ENCODE results near the gene HEATR1.

The HEATR1 gene

GRCh38 chr1:236556606-236557005 lies 47.7 kb downstream of the HEATR1 start:
- no peaks in the 10 kb centered on the region for H3K9me3 ChIP-seq (ENCODE audit: control insufficient read depth, low read length)
- 92 to 96% methylated on average over 4 of the region's 7 CpGs for whole genome bisulfite sequencing, 2 experiments (ENCODE audit: insufficient coverage in 2 of 2)
- no peak overlapping the region for H3K4me3 ChIP-seq (ENCODE audit: extremely low read depth, insufficient read depth, low read length, poor library complexity, severe bottlenecking)
- H3K36me3 ChIP-seq (ENCODE audit: control insufficient read depth, insufficient read depth, low read length), result peaks cover 89% of the 10 kb centered on the region
- no peaks in the 10 kb centered on the region for H3K4me1 ChIP-seq (ENCODE audit: control insufficient read depth, insufficient read depth, low read length, poor library complexity, severe bottlenecking)
- no peak overlapping the region for H3K27ac ChIP-seq (ENCODE audit: low read depth, low read length, severe bottlenecking)

- no peak overlapping the region for H3K27ac ChIP-seq (ENCODE audit: low read depth, low read length, severe bottlenecking)
- H3K9me3 ChIP-seq (ENCODE audit: control insufficient read depth, low read length), result no peaks in the 10 kb centered on the region
- H3K36me3 ChIP-seq (ENCODE audit: control insufficient read depth, insufficient read depth, low read length), result peaks cover 97% of the 10 kb centered on the region
- H3K4me1 ChIP-seq (ENCODE audit: control insufficient read depth, insufficient read depth, low read length, poor library complexity, severe bottlenecking), result no peaks in the 10 kb centered on the region
- WGBS, 2 experiments (ENCODE audit: insufficient coverage in 2 of 2), result 80 to 81% methylated on average over 7 to 8 of the region's 8 CpGs
- H3K4me3 ChIP-seq (ENCODE audit: extremely low read depth, insufficient read depth, low read length, poor library complexity, severe bottlenecking), result no peak overlapping the region
These were observed 50.9 kb downstream of the HEATR1 start for GRCh38 chr1:236553370-236553769.

DNA sequence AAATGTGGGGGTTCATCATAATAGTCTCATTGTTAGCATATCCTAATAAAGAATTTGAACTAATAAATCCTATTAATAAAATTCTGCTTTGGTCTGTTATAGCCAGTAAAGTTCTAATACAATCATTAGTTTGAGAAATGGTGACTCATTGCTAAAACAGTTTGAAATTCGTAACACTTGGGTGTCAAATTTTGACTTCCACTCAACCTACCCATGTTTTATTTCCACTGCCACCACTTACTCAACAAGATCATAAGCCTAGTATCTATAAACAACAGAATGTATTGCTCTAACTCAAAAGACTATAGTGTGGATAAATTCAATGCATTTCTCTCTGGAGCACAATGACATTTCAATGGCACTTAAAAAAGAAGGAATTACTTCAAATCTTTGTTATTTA lies 51.4 kb downstream of the HEATR1 start:
- no peak overlapping the region for H3K27ac ChIP-seq (ENCODE audit: low read depth, low read length, severe bottlenecking)
- H3K4me1 ChIP-seq (ENCODE audit: control insufficient read depth, insufficient read depth, low read length, poor library complexity, severe bottlenecking), result no peaks in the 10 kb centered on the region
- H3K36me3 ChIP-seq (ENCODE audit: control insufficient read depth, insufficient read depth, low read length), result peaks cover 97% of the 10 kb centered on the region
- WGBS, 2 experiments (ENCODE audit: insufficient coverage in 2 of 2), result no CpG with 5 or more reads among the region's 1 CpG
- no peaks in the 10 kb centered on the region for H3K9me3 ChIP-seq (ENCODE audit: control insufficient read depth, low read length)
- no peak overlapping the region for H3K4me3 ChIP-seq (ENCODE audit: extremely low read depth, insufficient read depth, low read length, poor library complexity, severe bottlenecking)

DNA sequence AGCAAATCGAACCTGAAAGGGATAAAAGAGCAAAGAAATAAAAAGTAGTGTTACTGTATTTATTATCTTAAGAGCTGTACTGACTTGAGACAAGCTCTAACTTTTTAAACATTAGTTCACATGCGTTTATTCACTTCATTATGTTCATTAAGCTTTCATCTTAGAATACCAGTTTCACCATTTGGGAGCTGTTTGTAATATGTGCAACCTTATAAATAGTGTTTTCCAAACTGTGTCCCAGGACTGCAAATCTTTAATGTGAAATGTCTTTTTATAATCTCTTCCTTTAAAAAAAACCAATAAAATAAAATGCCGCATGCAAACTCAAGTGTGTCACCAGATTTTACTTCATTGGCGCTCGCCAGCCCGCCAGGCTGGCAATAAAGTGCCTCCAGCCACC lies 52.2 kb downstream of the HEATR1 start:
- Histone ChIP-seq H3K4me3 (ENCODE audit: extremely low read depth, insufficient read depth, low read length, poor library complexity, severe bottlenecking) (no peak overlapping the region), H3K36me3 (ENCODE audit: control insufficient read depth, insufficient read depth, low read length) (peaks cover 97% of the 10 kb centered on the region), H3K27ac (ENCODE audit: low read depth, low read length, severe bottlenecking) (no peak overlapping the region), H3K9me3 (ENCODE audit: control insufficient read depth, low read length) (no peaks in the 10 kb centered on the region), H3K4me1 (ENCODE audit: control insufficient read depth, insufficient read depth, low read length, poor library complexity, severe bottlenecking) (no peaks in the 10 kb centered on the region)
- WGBS, 2 experiments (ENCODE audit: insufficient coverage in 2 of 2), result 90 to 94% methylated on average over 2 to 3 of the region's 6 CpGs

- no peak overlapping the region for H3K4me3 ChIP-seq (ENCODE audit: extremely low read depth, insufficient read depth, low read length, poor library complexity, severe bottlenecking)
- 74 to 90% methylated on average over 7 to 8 of the region's 13 CpGs for WGBS, 2 experiments (ENCODE audit: insufficient coverage in 2 of 2)
- H3K27ac ChIP-seq (ENCODE audit: low read depth, low read length, severe bottlenecking), result no peak overlapping the region
- no peaks in the 10 kb centered on the region for H3K9me3 ChIP-seq (ENCODE audit: control insufficient read depth, low read length)
- peaks cover 98% of the 10 kb centered on the region for H3K36me3 ChIP-seq (ENCODE audit: control insufficient read depth, insufficient read depth, low read length)
- H3K4me1 ChIP-seq (ENCODE audit: control insufficient read depth, insufficient read depth, low read length, poor library complexity, severe bottlenecking), result no peaks in the 10 kb centered on the region
These were observed 53.1 kb downstream of the HEATR1 start for GRCh38 chr1:236550961-236551851.

DNA sequence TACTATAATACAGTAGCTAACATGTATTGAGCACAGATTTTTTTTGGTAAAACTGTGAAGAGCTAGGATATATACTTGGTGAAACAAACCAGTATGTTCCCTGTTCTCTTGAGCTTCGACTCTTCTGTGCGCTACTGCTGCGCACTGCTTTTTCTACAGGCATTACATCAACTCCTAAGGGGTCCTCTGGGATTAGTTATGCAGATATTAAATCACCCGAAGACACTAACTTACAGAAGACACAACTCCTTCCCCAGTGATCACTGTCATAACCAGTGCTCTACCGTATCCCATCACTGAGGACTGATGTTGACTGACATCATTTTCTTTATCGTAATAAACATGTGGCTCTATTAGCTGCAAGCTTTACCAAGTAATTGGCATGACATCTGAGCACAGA lies 55.9 kb downstream of the HEATR1 start:
- peaks cover 98% of the 10 kb centered on the region for H3K36me3 ChIP-seq (ENCODE audit: control insufficient read depth, insufficient read depth, low read length)

DNA sequence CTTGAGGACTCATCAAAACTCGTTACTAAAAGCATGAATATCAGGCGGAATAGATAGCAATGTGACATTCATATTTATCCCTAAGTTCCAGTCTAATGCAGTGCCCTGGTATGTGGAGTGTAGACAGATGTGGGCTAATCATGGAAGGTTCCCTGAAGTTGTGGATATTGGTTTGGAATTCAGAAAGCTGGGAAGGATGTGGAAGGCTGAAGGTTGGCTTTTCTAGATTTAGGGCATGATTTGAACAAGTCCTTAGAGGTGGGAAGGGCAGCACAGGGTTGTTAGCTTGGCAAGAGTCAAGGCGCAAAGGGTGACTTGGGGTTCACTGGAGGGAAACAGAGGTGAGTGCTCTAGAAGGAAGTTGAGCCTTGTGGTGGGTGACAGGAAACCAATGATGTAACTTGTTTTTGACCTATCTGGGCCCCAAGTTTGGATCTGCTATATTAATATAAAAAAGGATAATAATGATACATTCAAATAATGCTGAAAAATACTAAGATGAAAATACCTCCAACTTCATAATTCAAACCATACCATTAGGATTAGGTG lies 58.6 kb downstream of the HEATR1 start:
- WGBS, 2 experiments (ENCODE audit: insufficient coverage in 2 of 2), result 50 to 77% methylated on average over 1 to 3 of the region's 3 CpGs
- Histone ChIP-seq H3K27ac (ENCODE audit: low read depth, low read length, severe bottlenecking) (no peak overlapping the region), H3K36me3 (ENCODE audit: control insufficient read depth, insufficient read depth, low read length) (peaks cover 97% of the 10 kb centered on the region), H3K4me3 (ENCODE audit: extremely low read depth, insufficient read depth, low read length, poor library complexity, severe bottlenecking) (no peak overlapping the region), H3K9me3 (ENCODE audit: control insufficient read depth, low read length) (no peaks in the 10 kb centered on the region), H3K4me1 (ENCODE audit: control insufficient read depth, insufficient read depth, low read length, poor library complexity, severe bottlenecking) (no peaks in the 10 kb centered on the region)

More for the DNA sequence above, 55.9 kb downstream of the HEATR1 start:
- no peak overlapping the region for H3K27ac ChIP-seq (ENCODE audit: low read depth, low read length, severe bottlenecking)
- no peaks in the 10 kb centered on the region for H3K4me1 ChIP-seq (ENCODE audit: control insufficient read depth, insufficient read depth, low read length, poor library complexity, severe bottlenecking)
- WGBS, 2 experiments (ENCODE audit: insufficient coverage in 2 of 2), result 84 to 90% methylated on average over 5 of the region's 6 CpGs
- H3K9me3 ChIP-seq (ENCODE audit: control insufficient read depth, low read length), result no peaks in the 10 kb centered on the region
- no peak overlapping the region for H3K4me3 ChIP-seq (ENCODE audit: extremely low read depth, insufficient read depth, low read length, poor library complexity, severe bottlenecking)

- Histone ChIP-seq H3K4me3 (ENCODE audit: extremely low read depth, insufficient read depth, low read length, poor library complexity, severe bottlenecking) (no peak overlapping the region), H3K9me3 (ENCODE audit: control insufficient read depth, low read length) (no peaks in the 10 kb centered on the region), H3K4me1 (ENCODE audit: control insufficient read depth, insufficient read depth, low read length, poor library complexity, severe bottlenecking) (no peaks in the 10 kb centered on the region), H3K27ac (ENCODE audit: low read depth, low read length, severe bottlenecking) (peak overlapping the region; percentile 2), H3K36me3 (ENCODE audit: control insufficient read depth, insufficient read depth, low read length) (peaks cover 93% of the 10 kb centered on the region)
- 82 to 84% methylated on average over 12 to 15 of the region's 16 CpGs for WGBS, 2 experiments (ENCODE audit: insufficient coverage in 2 of 2)
These were observed 61.1 kb downstream of the HEATR1 start for GRCh38 chr1:236543065-236543669.

DNA sequence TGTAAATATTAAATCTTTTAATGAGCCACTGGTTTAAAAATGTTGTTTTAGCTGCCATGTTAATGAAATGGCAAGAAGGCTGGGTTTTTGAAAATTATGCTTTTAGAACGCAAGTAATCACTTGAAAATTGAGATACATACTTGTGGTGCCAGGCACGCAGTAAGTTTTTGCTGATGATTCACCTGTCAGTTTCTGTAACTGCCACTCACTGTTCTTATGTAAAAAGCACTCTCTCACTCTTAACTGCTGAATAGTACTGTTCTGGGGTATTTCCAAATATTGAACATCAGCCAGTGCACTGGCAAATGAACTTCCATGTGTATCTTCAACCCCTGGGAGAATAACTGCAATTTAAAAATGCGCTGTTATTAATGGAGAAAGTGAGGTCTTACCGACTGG lies 62.6 kb downstream of the HEATR1 start:
- Histone ChIP-seq H3K9me3 (ENCODE audit: control insufficient read depth, low read length) (no peaks in the 10 kb centered on the region), H3K4me1 (ENCODE audit: control insufficient read depth, insufficient read depth, low read length, poor library complexity, severe bottlenecking) (no peaks in the 10 kb centered on the region), H3K27ac (ENCODE audit: low read depth, low read length, severe bottlenecking) (no peak overlapping the region), H3K36me3 (ENCODE audit: control insufficient read depth, insufficient read depth, low read length) (peaks cover 79% of the 10 kb centered on the region), H3K4me3 (ENCODE audit: extremely low read depth, insufficient read depth, low read length, poor library complexity, severe bottlenecking) (no peak overlapping the region)
- WGBS, 2 experiments (ENCODE audit: insufficient coverage in 2 of 2), result 93 to 100% methylated on average over 3 to 4 of the region's 4 CpGs

- 80 to 100% methylated on average over 1 to 2 of the region's 4 CpGs for WGBS, 2 experiments (ENCODE audit: insufficient coverage in 2 of 2)
- no peaks in the 10 kb centered on the region for H3K9me3 ChIP-seq (ENCODE audit: control insufficient read depth, low read length)
- H3K36me3 ChIP-seq (ENCODE audit: control insufficient read depth, insufficient read depth, low read length), result peaks cover 71% of the 10 kb centered on the region
- H3K4me3 ChIP-seq (ENCODE audit: extremely low read depth, insufficient read depth, low read length, poor library complexity, severe bottlenecking), result no peak overlapping the region
- H3K27ac ChIP-seq (ENCODE audit: low read depth, low read length, severe bottlenecking), result no peak overlapping the region
- no peaks in the 10 kb centered on the region for H3K4me1 ChIP-seq (ENCODE audit: control insufficient read depth, insufficient read depth, low read length, poor library complexity, severe bottlenecking)
These were observed 63.4 kb downstream of the HEATR1 start for GRCh38 chr1:236540813-236541465.
